H1 (cell line): Measurements from ENCODE around the gene ABCA13. TPM values are rescaled to one million over a fixed set of nuclear protein-coding genes. Genes with fewer than 3 reads are reported as not detected.

ENCODE experiments used
- CTCF ChIA-PET: fragments of 300-600 bp; sonication (Branson Sonifier 250); formaldehyde crosslinking; loops from one replicate; lab custom pipeline; 2021; ENCODE audit not compliant: partially characterized antibody; lab: Charles Lee
- POLR2A ChIA-PET: fragments of 300-600 bp; sonication (Branson Sonifier 250); formaldehyde crosslinking; loops from one replicate; lab custom pipeline; 2021; ENCODE audit warnings: inconsistent platforms; ENCODE audit not compliant: partially characterized antibody; lab: Charles Lee
- DNase-seq, 2 experiments: peaks; one replicate each; pipeline versions ENCODE4 v3.0.0 to v3.0.0-alpha.2; 2010 to 2022; ENCODE audit warnings: low spot score in 2 of 2, low read depth in 1 of 2, mixed read lengths in 1 of 2
- FAIRE-seq: peaks from 2 replicates; lab custom pipeline; 2011; peaks lifted over from hg19 to GRCh38; lab: Jason Lieb, UNC
- H2AFZ ChIP-seq: 2 replicates; pipeline ENCODE4 v1.8.1; 2012; ENCODE audit warnings: low read length, inconsistent platforms
- H2AK5ac ChIP-seq: 2 replicates; pipeline ENCODE4 v1.6.1; 2013; ENCODE audit warnings: low read depth, low read length
- H2BK120ac ChIP-seq: replicated peaks from 2 replicates; pipeline ENCODE3; 2013; ENCODE audit warnings: low read depth, low read length, inconsistent platforms
- H2BK12ac ChIP-seq: 2 replicates; pipeline ENCODE4 v1.6.1; 2013; ENCODE audit warnings: low read depth, low read length
- H2BK15ac ChIP-seq: 2 replicates; pipeline ENCODE4 v1.6.1; 2013; ENCODE audit warnings: low read length
- H2BK20ac ChIP-seq: 2 replicates; pipeline ENCODE4 v1.6.1; 2013; ENCODE audit warnings: low read length
- H2BK5ac ChIP-seq: 2 replicates; pipeline ENCODE4 v1.6.1; 2013; ENCODE audit warnings: low read depth, low read length
- H3K14ac ChIP-seq: 2 replicates; pipeline ENCODE4 v1.6.1; 2013; ENCODE audit warnings: inconsistent platforms; ENCODE audit not compliant: insufficient read length
- H3K18ac ChIP-seq: 2 replicates; pipeline ENCODE4 v1.6.1; 2013; ENCODE audit warnings: low read length; ENCODE audit errors: extremely low read depth
- H3K23ac ChIP-seq: 2 replicates; pipeline ENCODE4 v1.6.1; 2013; ENCODE audit warnings: inconsistent platforms; ENCODE audit not compliant: insufficient read length
- H3K23me2 ChIP-seq: 2 replicates; pipeline ENCODE4 v1.6.1; 2013; ENCODE audit warnings: low read depth, low read length
- H3K27ac ChIP-seq: 2 replicates; pipeline ENCODE4 v1.6.1; 2011; ENCODE audit warnings: low read depth, low read length, inconsistent platforms
- H3K27me3 ChIP-seq, 4 experiments: replicated peaks in 1 of 4; 1 replicate in 1 of 4; 2 replicates in 3 of 4; pipeline versions ENCODE4 v1.6.1 to v1.8.1; 2011 to 2013; ENCODE audit warnings: low read length in 3 of 4, mild to moderate bottlenecking in 3 of 4, inconsistent platforms in 2 of 4, mixed read lengths in 2 of 4, moderate library complexity in 1 of 4; ENCODE audit not compliant: control insufficient read depth in 3 of 4, insufficient read depth in 3 of 4; ENCODE audit errors: extremely low read depth in 1 of 4
- H3K36me3 ChIP-seq, 4 experiments: 2 replicates each; pipeline versions ENCODE4 v1.6.1 to v1.8.1; 2011 to 2013; ENCODE audit warnings: mild to moderate bottlenecking in 4 of 4, low read length in 3 of 4, moderate library complexity in 2 of 4, control low read depth in 1 of 4, inconsistent platforms in 1 of 4; ENCODE audit not compliant: insufficient read depth in 4 of 4, control insufficient read depth in 2 of 4
- H3K4ac ChIP-seq: replicated peaks from 2 replicates; pipeline ENCODE3; 2013; ENCODE audit warnings: low read length, low read depth, mixed read lengths, inconsistent platforms; ENCODE audit not compliant: insufficient read length
- H3K4me1 ChIP-seq, 4 experiments: replicated peaks in 1 of 4; 1 replicate in 1 of 4; 2 replicates in 3 of 4; pipeline versions ENCODE4 v1.6.1 to v1.8.1; 2011 to 2013; ENCODE audit warnings: low read length in 3 of 4, inconsistent platforms in 2 of 4, mixed read lengths in 1 of 4; ENCODE audit not compliant: insufficient read depth in 4 of 4, control insufficient read depth in 3 of 4
- H3K4me2 ChIP-seq, 2 experiments: 2 replicates each; pipeline versions ENCODE4 v1.6.1 to v1.8.1; 2011 to 2013; ENCODE audit warnings: low read depth in 2 of 2, low read length in 2 of 2, control low read depth in 1 of 2, inconsistent platforms in 1 of 2, mild to moderate bottlenecking in 1 of 2; ENCODE audit not compliant: insufficient read depth in 1 of 2
- H3K4me3 ChIP-seq, 4 experiments: fragments of 200-600, 300-600 bp in 1 of 4; sonication (generic), shearing (Covaris generic), sonication (Bioruptor Twin) in 1 of 4; 2 replicates each; pipeline versions ENCODE4 v1.5.1 to v1.8.1; 2011 to 2016; ENCODE audit warnings: low read length in 4 of 4, low read depth in 3 of 4, control low read depth in 2 of 4, inconsistent platforms in 2 of 4, mild to moderate bottlenecking in 2 of 4, mixed read lengths in 1 of 4, moderate library complexity in 1 of 4; ENCODE audit not compliant: insufficient read depth in 2 of 4; ENCODE audit errors: extremely low read depth in 1 of 4
- H3K56ac ChIP-seq: replicated peaks from 2 replicates; pipeline ENCODE3; 2013; ENCODE audit warnings: low read depth, mild to moderate bottlenecking, mixed read lengths, low read length, inconsistent platforms; ENCODE audit not compliant: insufficient read length
- H3K79me1 ChIP-seq: 2 replicates; pipeline ENCODE4 v1.6.1; 2013; ENCODE audit warnings: low read depth, low read length, control low read depth
- H3K79me2 ChIP-seq, 2 experiments: 2 replicates each; pipeline versions ENCODE4 v1.6.1 to v1.8.1; 2012 to 2013; ENCODE audit warnings: low read length in 2 of 2, mild to moderate bottlenecking in 2 of 2, inconsistent platforms in 1 of 2; ENCODE audit not compliant: insufficient read depth in 2 of 2, control insufficient read depth in 1 of 2
- H3K9ac ChIP-seq, 4 experiments: replicated peaks in 1 of 4; 1 replicate in 1 of 4; 2 replicates in 3 of 4; pipeline versions ENCODE4 v1.6.1 to v1.8.1; 2011 to 2013; ENCODE audit warnings: low read depth in 3 of 4, low read length in 3 of 4, control low read depth in 2 of 4, mild to moderate bottlenecking in 2 of 4, moderate library complexity in 2 of 4, inconsistent platforms in 1 of 4; ENCODE audit errors: extremely low read depth in 1 of 4
- H3K9me3 ChIP-seq, 2 experiments: 2 replicates each; pipeline versions ENCODE4 v1.6.1 to v1.8.1; 2012 to 2013; ENCODE audit warnings: mild to moderate bottlenecking in 2 of 2, moderate library complexity in 2 of 2, control low read depth in 1 of 2, inconsistent platforms in 1 of 2, low read depth in 1 of 2, low read length in 1 of 2, mixed read lengths in 1 of 2; ENCODE audit not compliant: insufficient read depth in 2 of 2
- H4K20me1 ChIP-seq, 2 experiments: replicated peaks in 1 of 2; 2 replicates each; pipeline versions ENCODE3 to v1.8.1; 2011 to 2013; ENCODE audit warnings: inconsistent platforms in 2 of 2, low read length in 2 of 2, mild to moderate bottlenecking in 1 of 2; ENCODE audit not compliant: insufficient read depth in 2 of 2, control insufficient read depth in 1 of 2
- H4K5ac ChIP-seq: 2 replicates; pipeline ENCODE4 v1.6.1; 2013; ENCODE audit warnings: low read length, low read depth, mixed read lengths, inconsistent platforms; ENCODE audit not compliant: insufficient read length
- H4K8ac ChIP-seq: 2 replicates; pipeline ENCODE4 v1.8.0; 2013; ENCODE audit warnings: mild to moderate bottlenecking, moderate library complexity, low read length, inconsistent platforms; ENCODE audit not compliant: insufficient read depth; ENCODE audit errors: extremely low read depth
- H4K91ac ChIP-seq: replicated peaks from 2 replicates; pipeline ENCODE3; 2013; ENCODE audit warnings: low read length, mixed read lengths, inconsistent platforms; ENCODE audit not compliant: insufficient read length
- CTBP2 ChIP-seq: IDR thresholded peaks from 2 replicates; pipeline ENCODE4 v1.7.0; 2011; ENCODE audit warnings: borderline replicate concordance, mild to moderate bottlenecking, moderate library complexity, mixed read lengths, low read length; ENCODE audit not compliant: insufficient read depth, insufficient read length
- EP300 ChIP-seq, 2 experiments: IDR thresholded peaks; 1 replicate in 1 of 2; 2 replicates in 1 of 2; pipeline ENCODE4 v1.6.1; 2011 to 2012; ENCODE audit warnings: low read depth in 2 of 2, low read length in 2 of 2, mild to moderate bottlenecking in 2 of 2, borderline replicate concordance in 1 of 2, inconsistent platforms in 1 of 2, moderate library complexity in 1 of 2
- PHF8 ChIP-seq: fragments of 200-600 bp; sonication (generic); conservative IDR thresholded peaks from 2 replicates; pipeline ENCODE4 v1.7.1; 2012; ENCODE audit warnings: low read depth, mild to moderate bottlenecking, inconsistent platforms, low read length, moderate library complexity
- POLR2A ChIP-seq, 2 experiments: IDR thresholded peaks; 1 replicate in 1 of 2; 2 replicates in 1 of 2; pipeline ENCODE4 v1.6.1; 2011; ENCODE audit warnings: low read depth in 2 of 2, low read length in 2 of 2, mild to moderate bottlenecking in 2 of 2; ENCODE audit errors: control extremely low read depth in 1 of 2
- POLR2AphosphoS5 ChIP-seq: IDR thresholded peaks from 2 replicates; pipeline ENCODE4 v1.6.1; 2011; ENCODE audit warnings: low read depth, low read length
- TAF7 ChIP-seq: optimal IDR thresholded peaks from 2 replicates; pipeline ENCODE3; 2011; ENCODE audit warnings: low read depth, mild to moderate bottlenecking, inconsistent platforms, low read length, moderate library complexity, borderline replicate concordance
- polyA plus RNA-seq, 7 experiments: library from polyadenylated mRNA; depleted of rRNA in 3 of 7; stranded (reverse) in 5 of 7; unstranded in 2 of 7; fragments of >200 nt in 5 of 7; fragments of 200-250 nt in 2 of 7; gene quantifications; 1 replicate in 5 of 7; 2 replicates in 1 of 7; 4 replicates in 1 of 7; pipeline versions ENCODE4 v1.2.1 to v1.2.3, GENCODE V29; 2011 to 2013; ENCODE audit warnings: missing spikeins in 2 of 7, mixed read lengths in 2 of 7
- total RNA-seq: library from RNA; stranded (reverse); fragmentation: NEBNext Ultra II Directional; extraction: Animal tissue kit (Norgen Biotek cat#: 25700); gene quantifications from 2 replicates; pipeline ENCODE4 v1.2.1, GENCODE V29; 2021

ABCA13 gene
- total and polyA plus RNA-seq, 2 of the 8 experiments (the other 6 are each of a cell fraction or from before 2014, with no cell fraction given) = 0.07 to 0.09 TPM

DNA sequence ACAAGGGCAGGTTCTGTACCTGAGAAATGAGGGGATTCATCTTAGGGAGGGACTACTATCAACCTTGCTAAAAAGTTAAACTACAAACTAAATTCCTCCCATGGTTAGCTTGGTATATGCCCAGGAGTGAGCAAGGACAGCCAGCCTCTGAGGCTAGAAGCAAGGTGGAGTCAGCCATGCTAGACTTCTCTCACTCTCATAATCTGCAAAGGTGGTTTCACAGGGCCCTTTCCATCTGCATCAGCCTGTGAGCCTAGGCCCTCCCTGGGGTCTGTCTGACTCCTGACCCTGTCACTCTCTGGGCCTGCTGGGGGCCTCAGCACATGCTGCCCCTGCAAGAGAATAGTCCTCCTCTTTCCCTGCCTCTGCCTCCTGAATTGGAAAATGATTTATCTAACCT is 66.1 kb downstream of the ABCA13 start:
- Histone ChIP-seq H4K5ac (no peak overlapping the region), H3K18ac (no peak overlapping the region), H2AK5ac (no peak overlapping the region), H3K23ac (no peak overlapping the region), H2BK120ac (no peak overlapping the region), H4K91ac (no peak overlapping the region), H4K8ac (no peak overlapping the region), H3K4me3 (no peak overlapping the region), H3K36me3 (peaks cover 0 to 2% (median 0%) of the 10 kb centered on the region in 4 experiments; a peak in 1 of 8 replicates), H2AFZ (no peak overlapping the region), H4K20me1 (no peaks in the 10 kb centered on the region), H2BK20ac (no peak overlapping the region), H3K27me3 (no peaks in the 10 kb centered on the region), H3K4ac (no peak overlapping the region), H2BK5ac (no peak overlapping the region), H2BK12ac (no peak overlapping the region), H3K9ac (no peak overlapping the region), H3K9me3 (peaks cover 17 to 18% of the 10 kb centered on the region in 2 experiments; a peak in 3 of 4 replicates), H3K79me2 (no peaks in the 10 kb centered on the region), H3K23me2 (no peaks in the 10 kb centered on the region), H3K79me1 (no peaks in the 10 kb centered on the region), H3K27ac (no peak overlapping the region), H3K4me1 (no peaks in the 10 kb centered on the region), H3K14ac (peak overlapping the region; percentile 31), H2BK15ac (no peak overlapping the region), H3K4me2 (no peak overlapping the region), H3K56ac (no peak overlapping the region)
- no peak for DNase-seq
- CTCF ChIA-PET = no interaction called here
- POLR2A ChIA-PET = no interaction called here
- TF ChIP-seq PHF8 (no peak), CTBP2 (no peak), POLR2A (IDR thresholded peaks at IDR 0.05; ENCODE audit: control extremely low read depth in 1 of 2, low read depth in 2 of 2, low read length in 2 of 2) (no peak), TAF7 (no peak), POLR2AphosphoS5 (no peak), EP300 (IDR thresholded peaks at IDR 0.05; ENCODE audit: borderline replicate concordance in 1 of 2, low read depth in 2 of 2, low read length in 2 of 2) (no peak)
- no peak for FAIRE-seq
